Sigmoid colon (tissue), 7 donors: ENCODE results near the gene PDK1. TPM values are rescaled to one million over a fixed set of nuclear protein-coding genes. Genes with fewer than 3 reads are reported as not detected.

Experiments
- DNase-seq: peaks from one replicate; pipeline ENCODE4 v3.0.0-alpha.2; 2019
- H3K27ac ChIP-seq, 4 donors: fragments of 200-600 bp; sonication (generic); one replicate each; pipeline ENCODE4 v1.5.1; 2016 to 2019; ENCODE audit warnings: mild to moderate bottlenecking in 1 of 4
- H3K27me3 ChIP-seq, 3 donors: fragments of 200-600 bp; sonication (generic); one replicate each; pipeline ENCODE4 v1.5.1; 2019; ENCODE audit warnings: mild to moderate bottlenecking in 1 of 3
- H3K36me3 ChIP-seq, 4 donors: fragments of 200-600 bp; sonication (generic); one replicate each; pipeline ENCODE4 v1.5.1; 2016 to 2019
- H3K4me1 ChIP-seq, 4 donors: fragments of 200-600 bp; sonication (generic); one replicate each; pipeline ENCODE4 v1.5.1; 2017 to 2019
- H3K4me3 ChIP-seq, 4 donors: fragments of 200-600 bp; sonication (generic); one replicate each; pipeline ENCODE4 v1.5.1; 2017 to 2019; ENCODE audit warnings: mild to moderate bottlenecking in 2 of 4, moderate library complexity in 1 of 4
- H3K9me3 ChIP-seq, 4 donors: fragments of 200-600 bp in 3 of 4; sonication (generic) in 3 of 4; one replicate each; pipeline versions ENCODE4 v1.5.1 to v1.6.1; 2013 to 2019
- CTCF ChIP-seq, 4 experiments: fragments of 450-650 bp in 3 of 4; fragments of 200-600 bp in 1 of 4; IDR thresholded peaks; one replicate each; pipeline ENCODE4 v1.5.1; 2016 to 2019; ENCODE audit warnings: antibody characterized with exemption in 4 of 4, mild to moderate bottlenecking in 3 of 4, moderate library complexity in 2 of 4
- EP300 ChIP-seq, 4 donors: sonication (generic); formaldehyde crosslinking; IDR thresholded peaks; one replicate each; pipeline ENCODE4 v1.6.1; 2017; ENCODE audit warnings: antibody characterized with exemption in 4 of 4
- POLR2A ChIP-seq, 2 donors: fragments of 450-650 bp; IDR thresholded peaks; one replicate each; pipeline ENCODE4 v1.6.1; 2016; ENCODE audit warnings: antibody characterized with exemption in 2 of 2, mild to moderate bottlenecking in 2 of 2, moderate library complexity in 2 of 2
- POLR2AphosphoS5 ChIP-seq, 4 donors: sonication (generic); formaldehyde crosslinking; IDR thresholded peaks; one replicate each; pipeline ENCODE4 v1.6.1; 2017; ENCODE audit warnings: antibody characterized with exemption in 4 of 4
- WGBS, 2 donors: extraction: QIAGEN DNeasy Blood & Tissue Kit; methylation state at CpG; one replicate each; pipeline ENCODE4 v1.1.7; 2013; 5-methylcytosine and 5-hydroxymethylcytosine counted together
- intact Hi-C: fragments of 100-400 bp; cut with DNase I; formaldehyde crosslinking; loops from one replicate; pipeline ENCODE4 v1.15.1; 2023
- polyA plus RNA-seq, 3 donors: library from polyadenylated mRNA; stranded (reverse); fragments of 200-250 nt; gene quantifications; one replicate each; pipeline ENCODE4 v1.2.3, GENCODE V29; 2013
- total RNA-seq, 4 donors: library from RNA; depleted of rRNA; stranded (reverse); fragments of >200 nt; gene quantifications; one replicate each; pipeline ENCODE4 v1.1.0, GENCODE V29; 2016
- donor health status: healthy with polysubstance abuse.
- donor health status: Bipolar disorder and iron deficiency.
- donor health status: healthy.

Gene PDK1
- total and polyA plus RNA-seq, 7 donors, result 3.5 to 15.0 (median 6.4) TPM

- 93% methylated on average over 3 of the region's 3 CpGs for WGBS, 2 donors
- intact Hi-C loops, result no loop called here
These were observed 41.4 kb downstream of the PDK1 start for GRCh38 chr2:172597176-172597842.

GRCh38 chr2:172599947-172600346 lies 44.1 kb downstream of the PDK1 start:
- peaks cover 0 to 25% (median 4%) of the 10 kb centered on the region in 4 donors for H3K36me3 ChIP-seq
- intact Hi-C loops, result no loop called here
- no peak overlapping the region for H3K4me3 ChIP-seq
- TF ChIP-seq EP300 (IDR thresholded peaks at IDR 0.05), result no peak
- TF ChIP-seq POLR2AphosphoS5 (IDR thresholded peaks at IDR 0.05), result no peak
- TF ChIP-seq CTCF (IDR thresholded peaks at IDR 0.05), result no peak
- TF ChIP-seq POLR2A (IDR thresholded peaks at IDR 0.05), result no peak
- H3K4me1 ChIP-seq, result peaks cover 0 to 11% (median 0%) of the 10 kb centered on the region in 4 donors
- WGBS, 2 donors, result 68 to 74% methylated on average over 1 of the region's 1 CpG
- no peaks in the 10 kb centered on the region for H3K27me3 ChIP-seq
- no peak overlapping the region for H3K27ac ChIP-seq
- H3K9me3 ChIP-seq, result no peaks in the 10 kb centered on the region
- no peak for DNase-seq

More at GRCh38 chr2:172597176-172597842, 41.4 kb downstream of the PDK1 start:
- DNase-seq, result no peak
- peaks cover 0 to 28% (median 4%) of the 10 kb centered on the region in 4 donors for H3K36me3 ChIP-seq
- H3K4me1 ChIP-seq, result peaks cover 0 to 11% (median 0%) of the 10 kb centered on the region in 4 donors
- TF ChIP-seq EP300 (IDR thresholded peaks at IDR 0.05) (no peak), CTCF (IDR thresholded peaks at IDR 0.05) (no peak), POLR2AphosphoS5 (IDR thresholded peaks at IDR 0.05) (no peak), POLR2A (IDR thresholded peaks at IDR 0.05) (no peak)
- no peaks in the 10 kb centered on the region for H3K27me3 ChIP-seq
- no peak overlapping the region for H3K4me3 ChIP-seq
- H3K27ac ChIP-seq, result no peak overlapping the region
- H3K9me3 ChIP-seq, result no peaks in the 10 kb centered on the region

GRCh38 chr2:172600557-172601008 lies 44.7 kb downstream of the PDK1 start:
- 94 to 96% methylated on average over 6 of the region's 6 CpGs for WGBS, 2 donors
- Histone ChIP-seq H3K4me3 (no peak overlapping the region), H3K4me1 (peaks cover 0 to 11% (median 0%) of the 10 kb centered on the region in 4 donors), H3K27me3 (no peaks in the 10 kb centered on the region), H3K36me3 (peaks cover 0 to 23% (median 4%) of the 10 kb centered on the region in 4 donors), H3K9me3 (no peaks in the 10 kb centered on the region), H3K27ac (no peak overlapping the region)
- DNase-seq, result no peak
- no peak for TF ChIP-seq POLR2A (IDR thresholded peaks at IDR 0.05)
- TF ChIP-seq CTCF (IDR thresholded peaks at IDR 0.05), result no peak
- TF ChIP-seq POLR2AphosphoS5 (IDR thresholded peaks at IDR 0.05), result no peak
- no peak for TF ChIP-seq EP300 (IDR thresholded peaks at IDR 0.05)
- intact Hi-C loops, result no loop called here

DNA sequence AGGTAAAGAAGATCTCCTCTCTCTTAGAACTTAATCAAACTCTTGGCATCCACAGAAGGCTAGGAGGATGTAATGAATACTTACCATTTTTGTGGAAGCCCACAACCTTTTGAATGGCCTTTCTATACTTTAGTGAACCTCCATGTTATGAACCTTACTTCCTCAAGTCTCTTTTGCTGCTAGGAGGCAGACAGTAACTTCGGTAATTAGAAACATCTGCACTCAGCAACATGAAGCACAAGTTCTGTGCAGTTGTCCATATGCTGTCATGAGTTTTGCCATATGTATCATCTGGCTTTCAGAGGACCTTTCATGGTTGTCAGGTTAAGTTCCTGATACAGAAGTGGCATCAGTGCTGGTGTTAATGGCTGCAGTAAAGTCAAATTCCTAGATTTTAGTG lies 50.4 kb downstream of the PDK1 start:
- Histone ChIP-seq H3K36me3 (no peaks in the 10 kb centered on the region), H3K27me3 (no peaks in the 10 kb centered on the region), H3K4me3 (no peak overlapping the region), H3K4me1 (no peaks in the 10 kb centered on the region), H3K9me3 (no peaks in the 10 kb centered on the region), H3K27ac (no peak overlapping the region)
- 90 to 91% methylated on average over 1 of the region's 1 CpG for WGBS, 2 donors
- intact Hi-C loops, result no loop called here
- TF ChIP-seq POLR2AphosphoS5 (IDR thresholded peaks at IDR 0.05) (no peak), POLR2A (IDR thresholded peaks at IDR 0.05) (no peak), EP300 (IDR thresholded peaks at IDR 0.05) (no peak), CTCF (IDR thresholded peaks at IDR 0.05) (no peak)
- no peak for DNase-seq
